Tibial artery (tissue), 4 donors: Measurements from ENCODE around the gene ZFP2.
A peak's percentile ranks its signal among the peaks of the same experiment; 100 is the strongest.
"Not testable (repeated sequence)": the region's sequence is repeated elsewhere in the genome, so short reads cannot be mapped to it uniquely, and the experiment has no call there.

Experiments used
- DNase-seq, 2 donors: peaks; one replicate each; pipeline ENCODE4 v3.0.0-alpha.2; 2019
- H3K27ac ChIP-seq, 2 donors: fragments of 200-600 bp; sonication (generic) in 1 of 2; 1 replicate in 1 of 2; 2 replicates in 1 of 2; pipeline ENCODE4 v1.5.1; 2018 to 2019; ENCODE audit warnings: mild to moderate bottlenecking in 1 of 2
- H3K27me3 ChIP-seq, 2 donors: fragments of 200-600 bp; sonication (generic) in 1 of 2; one replicate each; pipeline versions ENCODE4 v1.5.1 to v1.6.0; 2016 to 2019
- H3K36me3 ChIP-seq, 3 donors: fragments of 200-600 bp; sonication (generic) in 2 of 3; one replicate each; pipeline ENCODE4 v1.5.1; 2016 to 2019; ENCODE audit warnings: mild to moderate bottlenecking in 2 of 3
- H3K4me1 ChIP-seq, 4 donors: fragments of 200-600 bp; sonication (generic) in 2 of 4; 1 replicate in 3 of 4; 2 replicates in 1 of 4; pipeline ENCODE4 v1.5.1; 2016 to 2019
- H3K4me3 ChIP-seq, 2 donors: fragments of 200-600 bp; sonication (generic) in 1 of 2; 1 replicate in 1 of 2; 2 replicates in 1 of 2; pipeline ENCODE4 v1.5.1; 2018 to 2019; ENCODE audit warnings: mild to moderate bottlenecking in 2 of 2
- H3K9me3 ChIP-seq, 3 donors: fragments of 200-600 bp; sonication (generic) in 1 of 3; one replicate each; pipeline ENCODE4 v1.5.1; 2016 to 2019
- CTCF ChIP-seq, 2 experiments: fragments of 200-600 bp in 1 of 2; fragments of 450-650 bp in 1 of 2; IDR thresholded peaks; one replicate each; pipeline ENCODE4 v1.5.1; 2017 to 2019; ENCODE audit warnings: antibody characterized with exemption in 2 of 2, mild to moderate bottlenecking in 1 of 2, moderate library complexity in 1 of 2
- intact Hi-C: fragments of 100-400 bp; cut with DNase I; formaldehyde crosslinking; loops from one replicate; pipeline ENCODE4 v1.15.0; 2023; ENCODE audit warnings: low total_unique reads

The ZFP2 gene

GRCh38 chr5:178895615-178896571 is at the start of gene ZFP2:
ZFP2 (plus strand) TSS chr5:178895913; CDS start chr5:178931314, 35,401 bp downstream.
- Histone ChIP-seq H3K4me1 (peaks cover 0 to 6% (median 2%) of the 10 kb centered on the region in 4 donors), H3K27ac (peak within 1 kb of the TSS; percentile 78 to 84), H3K36me3 (no peaks in the 10 kb centered on the region), H3K4me3 (peak within 1 kb of the TSS; percentile 78 to 82), H3K9me3 (peaks cover 0 to 4% (median 0%) of the 10 kb centered on the region in 3 donors), H3K27me3 (no peaks in the 10 kb centered on the region)
- no peak for TF ChIP-seq CTCF (IDR thresholded peaks at IDR 0.05)
- intact Hi-C loops: loop anchor here (10.0 kb wide), 1 partner anchor 49 kb away; the partner anchor contains the start of gene ZNF454
- peak; percentile 38 to 70 for DNase-seq

GRCh38 chr5:178849316-178849715 is 46.4 kb upstream of the ZFP2 start:
- no peak for TF ChIP-seq CTCF (IDR thresholded peaks at IDR 0.05)
- DNase-seq: no peak
- no peak overlapping the region for H3K27ac ChIP-seq
- H3K4me3 ChIP-seq: no peak overlapping the region
- no peaks in the 10 kb centered on the region for H3K27me3 ChIP-seq
- no peaks in the 10 kb centered on the region for H3K36me3 ChIP-seq
- H3K4me1 ChIP-seq: peaks cover 0 to 9% (median 5%) of the 10 kb centered on the region in 4 donors
- H3K9me3 ChIP-seq: no peaks in the 10 kb centered on the region
- intact Hi-C loops: no loop called here

- Histone ChIP-seq H3K9me3 (no peaks in the 10 kb centered on the region), H3K4me1 (no peaks in the 10 kb centered on the region), H3K27me3 (no peaks in the 10 kb centered on the region), H3K4me3 (no peak overlapping the region), H3K27ac (no peak overlapping the region), H3K36me3 (no peaks in the 10 kb centered on the region)
- no peak for TF ChIP-seq CTCF (IDR thresholded peaks at IDR 0.05)
- intact Hi-C loops: no loop called here
- no peak for DNase-seq
These were observed 43.8 kb upstream of the ZFP2 start for GRCh38 chr5:178851951-178852350.

- no peak for DNase-seq
- H3K9me3 ChIP-seq: no peaks in the 10 kb centered on the region
- no peak overlapping the region for H3K4me3 ChIP-seq
- no peaks in the 10 kb centered on the region for H3K36me3 ChIP-seq
- no peak for TF ChIP-seq CTCF (IDR thresholded peaks at IDR 0.05)
- H3K4me1 ChIP-seq: no peaks in the 10 kb centered on the region
- H3K27ac ChIP-seq: no peak overlapping the region
- intact Hi-C loops: no loop called here
- H3K27me3 ChIP-seq: no peaks in the 10 kb centered on the region
These were observed 41.4 kb upstream of the ZFP2 start for GRCh38 chr5:178854284-178854683.

GRCh38 chr5:178859625-178860521 is 35.8 kb upstream of the ZFP2 start, which contains the start of gene ZNF354B:
ZNF354B (plus strand) TSS chr5:178859953; CDS start chr5:178861048, 1,095 bp downstream.
- no peak for TF ChIP-seq CTCF (IDR thresholded peaks at IDR 0.05)
- intact Hi-C loops: loop anchor here (2.0 kb wide), 1 partner anchor 129 kb away; the partner anchor contains the start of gene ZNF354A
- DNase-seq: peak; percentile 89 to 94

GRCh38 chr5:178860615-178861014 is 35.1 kb upstream of the ZFP2 start:
- H3K4me1 ChIP-seq: peaks cover 0 to 17% (median 8%) of the 10 kb centered on the region in 4 donors
- intact Hi-C loops, DNase-seq, H3K9me3 ChIP-seq, H3K27me3 ChIP-seq: not testable (repeated sequence)
- H3K4me3 ChIP-seq: peak overlapping the region; percentile 82 to 99
- peaks cover 0 to 27% (median 5%) of the 10 kb centered on the region in 3 donors for H3K36me3 ChIP-seq
- H3K27ac ChIP-seq: peak overlapping the region; percentile 82 to 92

More at GRCh38 chr5:178859625-178860521, 35.8 kb upstream of the ZFP2 start, which contains the start of gene ZNF354B:
- peaks cover 0 to 20% (median 0%) of the 10 kb centered on the region in 3 donors for H3K36me3 ChIP-seq
- peaks cover 0 to 17% (median 8%) of the 10 kb centered on the region in 4 donors for H3K4me1 ChIP-seq
- no peaks in the 10 kb centered on the region for H3K27me3 ChIP-seq
- H3K4me3 ChIP-seq: peak within 1 kb of the TSS; percentile 82 to 99
- peak within 1 kb of the TSS; percentile 82 to 92 for H3K27ac ChIP-seq
- H3K9me3 ChIP-seq: no peaks in the 10 kb centered on the region
